ENCODE measurements around the gene ZFR2. TPM values are rescaled to one million over a fixed set of nuclear protein-coding genes. Genes with fewer than 3 reads are reported as not detected.

ZFR2 gene
- total and polyA plus RNA-seq, 2 experiments from 2014 or later: not detected

- H3K4me3 ChIP-seq: no peak overlapping the region
- no peak for DNase-seq
- no peaks in the 10 kb centered on the region for H3K36me3 ChIP-seq (ENCODE audit: low read depth)
- in situ Hi-C loops (cut with MboI): no loop called here
- no peaks in the 10 kb centered on the region for H3K9me2 ChIP-seq (ENCODE audit: insufficient read depth)
- no peaks in the 10 kb centered on the region for H4K20me1 ChIP-seq (ENCODE audit: insufficient read depth)
- H2AFZ ChIP-seq: no peak overlapping the region
- H3F3A ChIP-seq (ENCODE audit: insufficient read depth): no peaks in the 10 kb centered on the region
- H3K4me2 ChIP-seq (ENCODE audit: unreplicated experiment): no peak overlapping the region
- no peaks in the 10 kb centered on the region for H3K79me2 ChIP-seq (ENCODE audit: insufficient read depth)
- no peaks in the 10 kb centered on the region for H3K9me3 ChIP-seq (ENCODE audit: low read depth)
- 33 to 44% methylated on average over 11 to 12 of the region's 12 CpGs for WGBS, 2 experiments (ENCODE audit: low coverage in 1 of 2, low lambda C conversion rate in 2 of 2, missing lambda C conversion rate in 2 of 2)
- no peaks in the 10 kb centered on the region for H3K27me3 ChIP-seq (replicated peaks; ENCODE audit: insufficient read depth)
- no peak for TF ChIP-seq EZH2phosphoT487 (IDR thresholded peaks at IDR 0.05; ENCODE audit: insufficient read depth, low read depth)
- no peak for TF ChIP-seq EZH2 (IDR thresholded peaks at IDR 0.05; ENCODE audit: insufficient read depth, poor library complexity, severe bottlenecking)
- no peak overlapping the region for H3K27ac ChIP-seq
- no peaks in the 10 kb centered on the region for H3K4me1 ChIP-seq (ENCODE audit: insufficient read depth)
- H3K9ac ChIP-seq: no peak overlapping the region
Measured at GRCh38 chr19:3893509-3894179, 24.8 kb upstream of the ZFR2 start.

DNA sequence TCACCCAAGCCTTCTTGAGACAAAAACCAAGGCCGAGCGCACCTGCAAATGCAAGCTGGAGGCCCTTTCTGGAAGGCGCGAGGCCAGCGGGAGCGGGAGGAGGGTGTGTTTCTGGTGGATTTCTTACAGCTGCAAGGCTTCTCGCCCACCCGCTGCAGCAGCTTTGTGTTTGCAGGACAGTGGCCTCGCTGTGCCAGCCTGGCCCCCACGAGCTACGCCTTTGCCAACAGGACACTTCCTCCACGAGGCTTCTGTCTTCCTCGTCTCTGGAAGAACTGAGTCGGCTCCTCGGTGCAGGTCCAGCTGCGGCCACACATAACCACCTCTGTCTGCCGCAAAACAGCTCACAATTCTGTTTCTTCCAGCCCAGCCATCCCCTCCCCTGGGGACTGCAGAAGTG lies 21.8 kb upstream of the ZFR2 start:
- H3K9me2 ChIP-seq (ENCODE audit: insufficient read depth): no peaks in the 10 kb centered on the region
- H3K27ac ChIP-seq: no peak overlapping the region
- no peaks in the 10 kb centered on the region for H3K9me3 ChIP-seq (ENCODE audit: low read depth)
- H3K79me2 ChIP-seq (ENCODE audit: insufficient read depth): no peaks in the 10 kb centered on the region
- DNase-seq: no peak
- H2AFZ ChIP-seq: no peak overlapping the region
- in situ Hi-C loops (cut with MboI): no loop called here
- 78 to 84% methylated on average over 17 of the region's 17 CpGs for WGBS, 2 experiments (ENCODE audit: low coverage in 1 of 2, low lambda C conversion rate in 2 of 2, missing lambda C conversion rate in 2 of 2)
- no peaks in the 10 kb centered on the region for H3K4me1 ChIP-seq (ENCODE audit: insufficient read depth)
- H3K27me3 ChIP-seq (replicated peaks; ENCODE audit: insufficient read depth): no peaks in the 10 kb centered on the region
- H3K4me2 ChIP-seq (ENCODE audit: unreplicated experiment): no peak overlapping the region
- H3F3A ChIP-seq (ENCODE audit: insufficient read depth): no peaks in the 10 kb centered on the region
- H3K4me3 ChIP-seq: no peak overlapping the region
- no peaks in the 10 kb centered on the region for H3K36me3 ChIP-seq (ENCODE audit: low read depth)
- TF ChIP-seq EZH2phosphoT487 (IDR thresholded peaks at IDR 0.05; ENCODE audit: insufficient read depth, low read depth) (no peak), EZH2 (IDR thresholded peaks at IDR 0.05; ENCODE audit: insufficient read depth, poor library complexity, severe bottlenecking) (no peak)
- no peaks in the 10 kb centered on the region for H4K20me1 ChIP-seq (ENCODE audit: insufficient read depth)
- H3K9ac ChIP-seq: no peak overlapping the region

GRCh38 chr19:3882041-3882384 lies 13.2 kb upstream of the ZFR2 start:
- TF ChIP-seq EZH2 (IDR thresholded peaks at IDR 0.05; ENCODE audit: insufficient read depth, poor library complexity, severe bottlenecking): no peak
- TF ChIP-seq EZH2phosphoT487 (IDR thresholded peaks at IDR 0.05; ENCODE audit: insufficient read depth, low read depth): no peak
- Histone ChIP-seq H3K4me1 (ENCODE audit: insufficient read depth) (no peaks in the 10 kb centered on the region), H3F3A (ENCODE audit: insufficient read depth) (no peaks in the 10 kb centered on the region), H3K9me2 (ENCODE audit: insufficient read depth) (no peaks in the 10 kb centered on the region), H4K20me1 (ENCODE audit: insufficient read depth) (no peaks in the 10 kb centered on the region), H3K27ac (no peak overlapping the region), H3K27me3 (replicated peaks; ENCODE audit: insufficient read depth) (peaks cover 33% of the 10 kb centered on the region), H3K4me2 (ENCODE audit: unreplicated experiment) (no peak overlapping the region), H3K9ac (no peak overlapping the region), H3K36me3 (ENCODE audit: low read depth) (no peaks in the 10 kb centered on the region), H3K9me3 (ENCODE audit: low read depth) (no peaks in the 10 kb centered on the region), H2AFZ (no peak overlapping the region), H3K4me3 (no peak overlapping the region), H3K79me2 (ENCODE audit: insufficient read depth) (no peaks in the 10 kb centered on the region)
- in situ Hi-C loops (cut with MboI): no loop called here
- no peak for DNase-seq
- 15 to 16% methylated on average over 6 of the region's 6 CpGs for WGBS, 2 experiments (ENCODE audit: low coverage in 1 of 2, low lambda C conversion rate in 2 of 2, missing lambda C conversion rate in 2 of 2)

- Histone ChIP-seq H3K4me1 (ENCODE audit: insufficient read depth) (no peaks in the 10 kb centered on the region), H3F3A (ENCODE audit: insufficient read depth) (no peaks in the 10 kb centered on the region), H3K36me3 (ENCODE audit: low read depth) (no peaks in the 10 kb centered on the region), H3K79me2 (ENCODE audit: insufficient read depth) (no peaks in the 10 kb centered on the region), H4K20me1 (ENCODE audit: insufficient read depth) (no peaks in the 10 kb centered on the region), H3K9me3 (ENCODE audit: low read depth) (no peaks in the 10 kb centered on the region), H2AFZ (no peak overlapping the region), H3K27ac (no peak overlapping the region), H3K4me3 (no peak overlapping the region), H3K9ac (no peak overlapping the region), H3K27me3 (replicated peaks; ENCODE audit: insufficient read depth) (peaks cover 33% of the 10 kb centered on the region), H3K4me2 (ENCODE audit: unreplicated experiment) (no peak overlapping the region), H3K9me2 (ENCODE audit: insufficient read depth) (no peaks in the 10 kb centered on the region)
- 2% methylated on average over 25 to 31 of the region's 31 CpGs for WGBS, 2 experiments (ENCODE audit: low coverage in 1 of 2, low lambda C conversion rate in 2 of 2, missing lambda C conversion rate in 2 of 2)
- DNase-seq: no peak
- in situ Hi-C loops (cut with MboI): no loop called here
- TF ChIP-seq EZH2 (IDR thresholded peaks at IDR 0.05; ENCODE audit: insufficient read depth, poor library complexity, severe bottlenecking): peak; percentile 62
- no peak for TF ChIP-seq EZH2phosphoT487 (IDR thresholded peaks at IDR 0.05; ENCODE audit: insufficient read depth, low read depth)
Measured at GRCh38 chr19:3881272-3882040, 12.6 kb upstream of the ZFR2 start.

All from GM23248 (cell line).